ENCODE measurements around the gene INTS14.

INTS14 gene

GRCh38 chr15:65610871-65611718 is at the start of gene INTS14:
Gene INTS14, minus strand, starts transcription at chr15:65611131. Its CDS starts 3,751 bp downstream, at chr15:65607380.
- DNase-seq: peak; percentile 52

- DNase-seq: no peak
These were observed 48.6 kb upstream of the INTS14 start for GRCh38 chr15:65659502-65660052.

- DNase-seq: no peak
These were observed 44.5 kb upstream of the INTS14 start for GRCh38 chr15:65655457-65655856.

GRCh38 chr15:65655026-65655425 is 44.1 kb upstream of the INTS14 start:
- no peak for DNase-seq

DNA sequence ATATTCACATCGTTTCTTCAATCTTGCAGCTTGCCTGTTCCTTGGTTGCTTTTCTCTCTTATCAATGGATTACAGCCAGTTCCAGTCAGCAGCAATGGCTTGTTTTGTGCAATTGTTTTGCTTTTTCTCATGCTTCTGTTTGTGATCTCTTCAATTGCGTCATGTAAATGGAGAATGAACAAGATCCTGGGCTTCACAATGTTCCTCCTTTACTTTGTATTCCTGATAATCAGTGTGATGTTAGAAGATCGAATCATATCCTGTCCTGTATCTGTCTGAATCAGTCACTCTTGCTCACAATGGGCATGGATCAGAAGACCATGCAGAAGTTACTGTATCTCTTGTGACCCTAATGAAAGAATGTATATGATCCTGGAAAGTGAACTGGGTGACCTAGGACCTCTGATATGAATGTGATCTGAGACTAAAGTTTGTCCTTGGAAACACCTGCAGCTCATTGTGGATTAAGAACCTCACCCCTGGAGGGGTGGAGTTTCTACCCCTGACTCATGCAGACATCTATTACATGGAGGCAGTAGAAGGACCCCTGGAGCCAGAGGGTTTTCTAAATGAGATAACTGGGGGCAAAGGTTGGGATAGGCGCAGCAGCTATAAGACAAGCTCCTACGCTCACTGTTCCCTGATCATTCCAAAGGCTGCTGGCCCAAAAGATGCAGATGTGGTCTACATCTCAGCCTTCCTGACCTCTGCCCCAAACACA is 43.0 kb upstream of the INTS14 start:
- DNase-seq: no peak

- DNase-seq: no peak
These were observed 42.4 kb upstream of the INTS14 start for GRCh38 chr15:65653341-65653740.

GRCh38 chr15:65651831-65652749 is 41.2 kb upstream of the INTS14 start:
- DNase-seq: no peak

DNA sequence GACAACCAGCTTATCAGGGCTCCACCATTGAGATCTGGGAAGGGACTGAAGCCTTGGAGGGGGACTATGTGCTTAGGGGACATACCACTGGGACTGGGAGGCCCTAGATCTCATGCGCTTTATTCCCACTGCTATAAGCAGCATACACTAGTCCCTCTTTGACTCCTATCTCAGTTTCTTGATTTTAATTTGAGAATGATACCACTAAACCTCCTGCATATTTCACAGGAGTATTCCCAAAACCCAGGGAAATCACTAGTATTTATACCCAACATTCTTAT is 40.1 kb upstream of the INTS14 start:
- no peak for DNase-seq

DNA sequence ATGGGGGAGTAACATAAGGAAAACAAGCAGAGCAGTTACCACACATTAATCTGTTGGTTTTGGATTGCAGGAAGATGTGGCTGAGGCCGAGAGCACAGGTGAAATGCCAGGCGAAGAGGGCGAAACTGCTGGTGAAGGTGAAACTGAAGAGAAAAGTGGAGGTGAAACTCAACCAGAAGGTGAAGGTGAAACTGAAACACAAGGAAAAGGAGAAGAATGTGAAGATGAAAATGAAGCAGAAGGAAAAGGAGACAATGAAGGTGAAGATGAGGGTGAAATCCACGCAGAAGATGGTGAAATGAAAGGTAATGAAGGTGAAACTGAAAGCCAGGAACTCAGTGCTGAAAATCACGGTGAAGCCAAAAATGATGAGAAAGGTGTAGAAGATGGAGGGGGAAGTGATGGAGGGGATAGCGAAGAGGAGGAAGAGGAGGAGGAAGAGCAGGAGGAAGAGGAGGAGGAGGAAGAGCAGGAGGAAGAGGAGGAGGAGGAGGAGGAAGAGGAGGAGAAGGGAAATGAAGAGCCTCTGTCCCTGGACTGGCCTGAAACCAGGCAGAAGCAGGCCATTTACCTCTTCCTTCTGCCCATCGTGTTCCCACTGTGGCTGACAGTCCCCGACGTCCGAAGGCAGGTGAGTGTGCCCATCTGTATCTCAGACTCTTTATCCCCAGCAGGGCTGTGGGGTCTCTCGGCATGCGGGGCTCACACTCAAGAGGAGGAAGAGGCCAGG is 39.5 kb upstream of the INTS14 start:
- DNase-seq: no peak

- no peak for DNase-seq
These were observed 35.6 kb upstream of the INTS14 start for GRCh38 chr15:65646486-65646885.

- DNase-seq: no peak
These were observed 34.5 kb upstream of the INTS14 start for GRCh38 chr15:65645392-65645791.

DNA sequence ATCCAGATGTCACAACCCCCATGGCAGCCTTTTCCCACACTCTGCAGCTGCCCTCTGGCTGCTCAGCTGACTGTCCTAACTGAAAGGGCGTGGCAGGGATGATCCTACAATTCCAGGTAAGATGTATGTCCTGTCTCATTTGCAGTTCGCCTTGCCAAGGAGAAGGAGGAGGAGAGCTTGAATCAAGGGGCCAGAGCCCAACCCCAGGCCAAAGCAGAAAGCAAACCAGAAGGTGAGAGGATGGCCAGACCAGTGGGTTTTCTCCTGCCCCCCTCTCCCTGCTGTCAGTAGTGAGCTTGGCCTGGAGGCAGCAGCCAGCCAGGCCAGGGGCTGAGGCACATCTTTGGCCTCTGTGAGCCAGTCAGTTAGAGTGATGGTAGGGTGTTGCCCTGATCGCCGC is 33.4 kb upstream of the INTS14 start:
- no peak for DNase-seq

DNA sequence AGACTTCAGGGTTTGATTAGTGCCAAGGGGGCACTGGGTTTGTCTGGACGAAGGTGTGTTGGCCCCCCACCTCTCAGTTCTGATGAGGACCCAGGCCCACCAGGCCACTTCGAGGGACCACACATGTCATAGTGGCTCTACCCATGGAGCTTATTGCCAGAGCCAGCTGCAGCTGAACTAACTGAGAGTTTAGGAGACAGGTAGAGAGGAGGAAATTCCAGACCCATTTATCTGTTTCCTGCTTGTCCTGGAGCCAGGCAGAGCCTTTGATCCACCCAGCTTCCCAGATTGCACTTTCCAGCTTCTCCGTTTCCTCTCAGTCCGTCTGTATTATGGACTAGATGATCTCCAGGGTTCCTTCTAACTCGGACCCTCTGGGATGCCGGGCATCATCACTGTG is 31.7 kb upstream of the INTS14 start:
- DNase-seq: no peak

GRCh38 chr15:65641768-65642475 is 31.0 kb upstream of the INTS14 start:
- no peak for DNase-seq

DNA sequence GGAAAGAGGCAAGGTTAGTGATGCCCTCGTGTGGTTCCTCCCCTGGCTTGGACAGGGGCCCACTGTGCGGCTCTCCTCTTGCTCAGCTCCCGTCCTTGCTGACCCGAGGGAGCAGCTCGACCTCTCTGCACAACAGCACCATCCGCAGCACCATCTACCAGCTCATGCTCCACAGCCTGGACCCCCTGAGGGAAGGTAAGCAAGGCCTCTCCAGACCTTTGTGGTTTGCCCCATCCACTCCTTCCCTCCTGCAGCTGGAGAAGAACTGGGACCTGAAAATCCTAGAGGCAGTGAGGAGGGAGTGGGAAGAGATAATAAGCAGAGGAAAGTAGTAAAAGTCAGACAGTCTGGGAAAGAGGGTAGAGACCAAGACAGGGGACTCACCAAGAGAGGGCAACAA is 28.6 kb upstream of the INTS14 start:
- no peak for DNase-seq

DNA sequence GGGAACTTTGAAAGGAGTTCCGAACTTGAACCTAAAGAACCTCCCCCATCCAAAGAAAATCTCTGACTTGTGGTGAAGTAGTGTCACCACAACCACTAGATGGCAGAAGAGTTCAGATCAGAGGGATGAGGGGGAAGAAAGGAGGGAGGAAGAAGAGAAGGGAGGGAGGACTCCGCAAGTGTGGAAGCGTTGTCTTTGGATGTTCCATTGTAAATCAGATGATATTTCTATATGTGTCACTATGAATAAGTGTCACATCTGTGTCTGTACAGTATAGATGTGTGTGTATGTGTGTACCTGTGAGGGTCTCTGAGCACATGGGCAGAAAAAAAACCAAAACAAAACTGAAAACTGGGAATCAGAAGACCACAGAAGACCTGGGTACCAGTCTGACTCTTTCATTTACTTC is 27.8 kb upstream of the INTS14 start:
- DNase-seq: peak; percentile 22

- DNase-seq: no peak
These were observed 27.2 kb upstream of the INTS14 start for GRCh38 chr15:65638109-65638508.

- no peak for DNase-seq
These were observed 23.4 kb upstream of the INTS14 start for GRCh38 chr15:65634356-65634755.

DNA sequence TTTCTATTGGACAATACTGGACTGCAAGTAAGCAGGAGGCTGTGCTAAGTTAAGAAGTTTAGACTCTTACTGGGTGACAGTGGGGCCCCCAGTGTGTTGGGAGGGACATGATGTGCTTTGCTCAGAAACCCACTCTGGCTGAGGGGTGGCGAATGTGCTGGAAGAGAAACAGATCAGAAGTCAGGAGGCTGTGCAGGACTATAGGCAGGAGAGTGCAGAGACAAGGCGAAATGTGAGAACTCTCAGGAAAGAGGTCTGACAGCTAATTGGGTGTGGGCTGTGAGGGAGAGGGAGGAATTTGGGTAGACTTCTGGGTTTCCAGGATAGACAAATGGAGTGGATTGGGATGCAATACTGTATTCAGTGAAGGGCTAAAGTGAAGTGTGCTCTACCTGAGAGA is 22.8 kb upstream of the INTS14 start:
- no peak for DNase-seq

GRCh38 chr15:65632780-65633375 is 21.9 kb upstream of the INTS14 start:
- DNase-seq: no peak

GRCh38 chr15:65631503-65631902 is 20.6 kb upstream of the INTS14 start:
- no peak for DNase-seq
